HG03045 (cell line): ENCODE measurements around the gene UBALD1.

ENCODE experiments used
- ATAC-seq: cut with Tn5 transposase; IDR thresholded peaks from one replicate; pipeline ENCODE4 v1.9.1; 2021; ENCODE audit warnings: mild to moderate bottlenecking, moderate library complexity; ENCODE audit not compliant: unreplicated experiment

Gene UBALD1

DNA sequence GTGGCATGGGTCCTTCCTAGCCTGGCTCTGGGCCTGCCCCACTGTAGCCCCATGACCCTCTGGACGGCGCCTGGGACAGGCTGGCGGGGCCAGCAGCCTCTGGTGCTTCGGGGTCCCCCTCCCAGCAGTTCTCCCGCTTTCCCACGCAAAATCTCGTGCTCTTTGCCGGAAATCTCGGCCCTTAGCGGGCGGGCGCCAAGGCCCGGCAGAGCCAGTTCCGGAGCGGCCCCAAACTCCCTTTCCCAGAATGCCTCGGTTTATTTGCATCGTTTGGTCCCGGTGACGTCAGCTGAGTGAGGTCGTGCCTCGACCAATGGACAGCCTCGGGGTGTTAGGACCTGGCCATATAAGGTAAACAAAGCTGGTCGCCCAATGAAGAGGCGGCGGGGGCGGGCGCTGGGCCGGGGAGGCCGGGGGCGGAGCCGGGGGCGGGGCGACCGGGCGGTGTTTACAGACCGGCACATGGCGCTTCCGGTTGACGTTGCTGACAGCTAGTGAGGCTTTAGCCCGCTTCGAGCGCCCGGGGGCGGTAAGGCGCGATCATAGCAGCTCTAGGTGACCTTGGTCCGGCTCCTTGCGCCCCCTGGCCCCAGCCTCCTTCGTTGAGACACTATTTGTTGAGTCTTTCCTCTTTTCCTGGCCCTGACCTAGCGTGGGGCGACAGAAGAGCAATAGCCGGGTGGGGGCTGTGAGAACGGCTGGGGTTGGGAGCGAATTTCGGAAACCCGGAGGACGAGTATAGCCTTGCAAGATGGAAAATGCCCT, 1.5 kb upstream of the UBALD1 start:
- ATAC-seq: peak; percentile 76

DNA sequence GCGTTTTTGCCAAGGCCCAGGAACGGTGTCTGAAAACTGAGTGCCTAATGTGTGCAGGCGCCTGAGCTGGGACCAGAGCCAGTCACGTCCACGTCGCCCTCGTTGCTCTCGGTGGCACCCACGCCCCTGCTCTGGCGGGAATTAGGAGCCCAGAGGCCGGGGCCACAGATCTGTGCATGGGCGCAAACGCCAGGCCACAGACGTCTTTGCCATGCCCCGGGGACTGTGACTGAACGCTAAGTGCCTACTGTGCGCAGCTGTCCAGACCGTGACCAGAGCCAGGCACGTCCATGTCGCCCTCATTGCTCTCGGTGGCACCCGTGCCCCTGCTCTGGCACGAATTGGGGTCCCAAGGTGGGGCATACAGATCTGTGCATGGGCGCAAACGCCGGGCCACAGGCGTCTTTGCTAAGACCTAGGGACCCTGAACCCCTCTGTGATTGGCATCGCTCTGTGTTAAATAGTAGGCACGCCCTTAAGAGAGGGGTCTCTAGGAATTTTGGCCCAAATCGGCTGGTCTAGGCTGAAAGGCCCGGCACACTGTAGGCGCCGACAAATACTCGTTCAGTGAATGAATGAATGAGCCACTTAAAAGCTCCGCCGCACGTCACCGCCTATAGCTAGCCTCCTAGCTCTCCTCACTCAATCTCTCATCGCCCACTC, 827 bp upstream of the UBALD1 start:
- ATAC-seq: no peak

DNA sequence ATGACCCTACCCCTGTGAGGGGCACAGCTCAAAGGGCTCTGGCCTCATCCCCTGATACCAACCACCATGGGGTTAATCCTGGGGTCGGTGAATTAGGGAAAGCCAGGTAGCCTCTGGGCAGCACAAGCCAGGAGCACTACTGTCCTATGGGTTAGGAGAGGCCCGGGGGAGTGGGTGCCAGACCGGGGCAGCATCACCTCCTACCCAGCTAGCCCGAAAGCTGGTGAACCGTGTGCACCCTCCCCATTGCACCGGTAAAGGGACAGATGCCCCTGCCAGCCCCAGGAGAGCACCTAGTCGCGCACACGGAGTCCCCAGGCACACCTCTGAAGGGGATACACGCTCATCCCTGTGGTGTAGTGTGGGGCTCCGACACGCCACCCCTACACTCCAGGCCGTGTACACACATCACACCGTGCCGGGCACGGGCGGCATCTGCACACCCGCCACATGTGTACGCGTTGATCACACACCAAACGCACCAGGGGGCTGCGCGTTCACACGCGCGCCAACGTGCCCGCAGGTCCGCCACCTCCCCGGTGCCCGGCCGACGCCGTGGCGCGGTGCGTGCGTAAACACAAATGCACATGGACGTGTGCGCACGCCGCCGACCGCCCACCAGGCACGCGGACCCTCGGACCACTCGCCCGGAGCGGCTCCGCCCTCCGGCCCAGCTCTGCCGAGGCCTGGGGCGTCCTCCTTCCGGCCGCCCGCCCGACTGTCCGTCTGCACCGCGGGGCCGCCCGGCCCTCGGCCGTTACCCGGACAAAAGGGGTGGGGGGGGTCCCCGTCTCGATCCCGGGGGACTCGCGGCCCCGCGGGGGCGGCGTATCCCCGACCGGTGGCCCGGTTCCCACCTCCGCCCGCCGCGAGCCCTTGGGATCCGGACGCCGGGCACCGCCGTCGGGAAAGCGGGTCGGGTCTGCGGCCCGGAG, 785 bp downstream of the UBALD1 start:
- ATAC-seq: peak; percentile 0

DNA sequence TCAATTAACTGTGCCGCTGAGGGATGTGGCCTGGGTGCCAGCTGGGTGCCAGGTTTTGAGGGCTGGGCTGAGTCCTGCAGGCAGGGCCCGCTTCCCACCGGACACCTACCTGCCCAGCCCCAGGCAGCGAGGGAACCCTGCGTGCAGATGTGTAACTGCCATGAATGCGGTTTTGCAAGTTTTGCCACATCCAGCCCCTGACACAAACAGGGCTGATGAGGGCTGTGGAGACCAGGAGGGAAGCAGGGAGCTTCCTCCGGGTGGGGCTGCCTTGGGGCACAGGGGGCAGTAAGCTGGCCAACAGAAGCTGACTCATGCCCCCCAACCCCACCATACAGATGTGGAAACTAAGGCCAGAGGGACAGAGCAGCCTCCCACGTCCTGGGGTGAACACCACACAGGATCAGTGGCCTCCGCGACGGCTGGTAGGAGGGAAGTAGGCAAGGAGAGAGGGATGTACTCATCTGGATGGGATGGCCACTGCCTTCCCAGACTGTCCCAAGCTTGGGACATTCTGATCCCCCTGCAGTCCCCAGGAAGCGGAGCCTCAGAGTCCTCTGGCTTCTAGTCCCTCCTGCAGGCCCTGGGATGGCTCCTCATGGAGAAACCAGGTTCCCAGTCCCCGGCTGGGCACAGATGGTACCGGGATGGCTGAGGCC, 1.6 kb downstream of the UBALD1 start:
- ATAC-seq: no peak

DNA sequence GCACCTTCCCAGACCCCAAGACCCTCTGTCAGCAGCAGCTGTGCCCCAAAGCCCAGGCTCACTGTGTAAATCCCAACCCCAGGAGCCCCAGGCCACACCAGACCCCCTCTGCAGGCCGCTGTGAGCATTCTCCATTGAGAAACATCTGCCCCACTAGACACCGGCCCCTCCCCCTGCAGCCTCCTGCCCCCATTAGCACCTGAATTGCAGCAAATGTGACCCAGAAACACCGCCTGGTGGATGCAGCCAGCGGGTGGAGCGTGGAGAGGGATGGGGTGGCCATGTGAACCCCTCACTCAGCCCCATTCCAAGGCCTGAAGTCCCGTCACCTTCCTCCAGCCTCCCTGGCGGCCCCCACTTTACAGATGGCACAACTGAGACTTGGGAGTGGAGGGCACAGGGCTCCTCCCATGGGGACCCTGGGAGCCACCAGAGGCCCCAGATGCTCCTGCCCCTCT, 2.2 kb downstream of the UBALD1 start:
- ATAC-seq: no peak

DNA sequence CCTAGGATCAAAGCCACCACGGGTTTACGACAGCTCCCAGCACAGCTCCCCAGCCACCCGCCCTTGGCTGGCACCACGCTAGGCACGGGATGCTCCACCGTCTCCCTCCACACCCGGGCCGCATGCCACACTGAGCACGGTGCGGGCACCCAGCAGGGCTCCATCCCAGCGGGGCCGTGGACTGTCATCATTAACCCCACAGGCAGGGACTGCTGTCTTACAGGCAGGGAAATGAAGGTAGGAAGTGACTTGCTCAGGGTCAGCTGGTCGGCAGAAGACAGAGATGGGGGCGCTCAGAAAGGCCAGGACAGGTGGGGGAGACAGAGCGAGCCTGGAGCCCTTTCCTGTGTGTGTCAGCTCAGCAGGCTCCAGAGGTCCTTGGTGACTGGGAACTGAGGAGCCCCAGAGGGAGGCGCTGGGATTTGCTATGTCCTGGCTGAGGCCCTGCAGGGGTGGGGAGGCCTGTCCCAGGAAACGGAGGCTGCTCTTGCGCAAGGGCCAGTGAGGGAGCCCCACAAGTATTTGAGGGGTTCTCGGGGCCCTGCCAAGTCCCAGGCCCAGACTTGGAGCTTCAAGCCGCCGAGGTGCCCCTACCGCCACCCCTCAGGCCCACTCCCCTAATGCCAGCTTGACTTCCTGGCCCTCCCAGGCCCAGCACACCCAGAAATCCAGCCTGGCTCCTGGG, 3.2 kb downstream of the UBALD1 start:
- no peak for ATAC-seq

DNA sequence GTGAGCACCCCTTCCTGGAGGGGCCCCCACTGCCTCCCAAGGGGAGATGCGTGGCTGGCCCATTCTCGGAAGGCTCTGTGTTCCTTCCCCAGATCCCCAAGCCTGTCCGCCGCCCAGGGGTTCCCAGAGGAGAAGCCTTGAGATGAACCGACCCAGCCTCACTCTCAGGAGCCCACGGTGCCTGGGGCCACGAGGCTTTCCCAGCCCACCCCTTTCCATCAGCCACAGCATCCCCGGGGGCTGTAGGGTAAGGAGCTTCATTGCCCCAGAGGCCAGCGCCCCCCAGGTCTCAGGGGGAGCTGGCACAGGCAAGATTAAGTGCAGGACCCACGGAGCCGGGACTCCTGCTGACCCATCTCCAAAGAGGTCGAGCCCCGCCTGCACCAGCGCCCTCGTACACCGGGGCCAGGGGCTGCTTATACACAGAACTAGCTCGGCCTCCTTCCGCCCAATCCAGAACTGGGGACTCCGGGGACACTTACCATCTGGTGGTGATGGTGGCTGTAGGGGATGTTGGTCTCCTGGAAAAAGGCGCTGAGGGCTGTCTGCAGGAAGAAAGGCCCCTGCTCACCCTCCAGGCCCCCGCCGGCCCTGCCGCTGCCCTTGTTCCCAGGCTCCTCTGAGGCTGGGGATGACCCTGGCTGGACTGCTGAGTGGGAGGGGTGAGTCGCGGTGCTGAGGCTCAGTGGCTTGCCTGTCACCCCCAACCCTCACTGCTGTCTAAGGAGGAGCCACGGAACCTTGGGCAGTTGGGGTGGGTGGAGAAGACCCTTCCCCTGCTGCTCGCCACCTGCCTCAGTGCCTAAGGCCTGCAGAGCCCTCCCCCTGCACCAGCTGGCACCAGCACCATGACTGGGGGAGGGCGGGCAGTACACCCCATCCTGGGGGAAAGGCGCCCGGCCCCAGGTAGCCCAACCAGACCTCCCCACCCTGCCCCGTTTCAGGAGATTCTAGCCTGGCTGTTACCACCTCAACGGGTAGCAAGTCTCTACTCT, 4.4 kb downstream of the UBALD1 start:
- no peak for ATAC-seq

DNA sequence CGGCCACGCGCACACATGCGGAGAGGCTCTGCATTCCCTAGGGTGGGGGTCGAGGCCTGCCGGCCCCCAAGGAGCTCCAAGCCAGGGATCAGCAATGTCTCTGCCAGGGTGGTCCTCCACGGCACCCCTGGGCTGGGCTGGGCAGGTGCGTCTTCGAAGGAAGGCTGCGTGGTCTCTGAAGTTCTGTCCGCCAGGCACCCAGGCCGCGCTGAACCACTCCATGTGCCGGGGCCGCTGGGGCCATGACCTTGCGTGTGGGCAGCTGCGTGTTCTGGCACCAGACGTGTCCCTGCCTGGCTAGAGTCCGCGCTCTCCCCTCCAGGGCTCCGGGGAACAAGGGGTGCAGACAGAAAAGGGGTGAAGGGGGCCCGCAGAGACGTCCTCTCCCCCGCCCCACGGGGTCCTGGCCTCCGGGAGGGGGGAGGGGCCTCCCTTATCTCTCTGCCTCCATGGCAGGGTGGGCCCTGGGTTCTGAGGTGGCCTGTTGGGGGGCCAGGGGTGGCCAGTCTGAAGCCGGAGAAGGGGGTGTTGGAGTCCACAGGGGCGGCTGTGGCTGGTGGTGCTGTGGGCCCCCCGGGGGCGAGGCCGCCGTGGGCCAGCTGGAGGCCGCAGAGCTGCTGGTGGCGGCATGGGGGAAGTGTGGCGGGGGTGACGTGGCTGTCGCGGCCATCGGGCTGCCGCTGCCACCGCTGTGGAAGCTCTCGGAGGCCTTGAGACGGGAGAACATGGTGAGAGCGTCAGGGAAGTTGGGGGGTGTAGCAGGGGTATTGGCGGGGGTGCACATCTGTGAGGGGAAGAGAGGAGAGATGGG, 5.3 kb downstream of the UBALD1 start:
- no peak for ATAC-seq

DNA sequence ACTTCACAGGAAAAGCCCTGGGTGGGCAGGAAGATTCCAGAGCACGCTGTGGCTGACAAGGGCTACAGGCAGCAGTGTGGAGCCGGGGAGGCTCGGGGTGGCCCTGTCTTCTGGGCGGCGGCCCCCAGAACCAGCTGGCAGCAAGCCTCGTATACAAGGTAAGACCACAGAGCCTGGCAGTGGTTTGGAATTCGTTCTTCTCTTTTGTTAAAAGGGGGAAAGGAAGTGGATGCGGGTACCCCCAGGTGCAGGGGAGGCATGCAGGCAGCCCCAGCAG, 6.0 kb downstream of the UBALD1 start:
- ATAC-seq: no peak

DNA sequence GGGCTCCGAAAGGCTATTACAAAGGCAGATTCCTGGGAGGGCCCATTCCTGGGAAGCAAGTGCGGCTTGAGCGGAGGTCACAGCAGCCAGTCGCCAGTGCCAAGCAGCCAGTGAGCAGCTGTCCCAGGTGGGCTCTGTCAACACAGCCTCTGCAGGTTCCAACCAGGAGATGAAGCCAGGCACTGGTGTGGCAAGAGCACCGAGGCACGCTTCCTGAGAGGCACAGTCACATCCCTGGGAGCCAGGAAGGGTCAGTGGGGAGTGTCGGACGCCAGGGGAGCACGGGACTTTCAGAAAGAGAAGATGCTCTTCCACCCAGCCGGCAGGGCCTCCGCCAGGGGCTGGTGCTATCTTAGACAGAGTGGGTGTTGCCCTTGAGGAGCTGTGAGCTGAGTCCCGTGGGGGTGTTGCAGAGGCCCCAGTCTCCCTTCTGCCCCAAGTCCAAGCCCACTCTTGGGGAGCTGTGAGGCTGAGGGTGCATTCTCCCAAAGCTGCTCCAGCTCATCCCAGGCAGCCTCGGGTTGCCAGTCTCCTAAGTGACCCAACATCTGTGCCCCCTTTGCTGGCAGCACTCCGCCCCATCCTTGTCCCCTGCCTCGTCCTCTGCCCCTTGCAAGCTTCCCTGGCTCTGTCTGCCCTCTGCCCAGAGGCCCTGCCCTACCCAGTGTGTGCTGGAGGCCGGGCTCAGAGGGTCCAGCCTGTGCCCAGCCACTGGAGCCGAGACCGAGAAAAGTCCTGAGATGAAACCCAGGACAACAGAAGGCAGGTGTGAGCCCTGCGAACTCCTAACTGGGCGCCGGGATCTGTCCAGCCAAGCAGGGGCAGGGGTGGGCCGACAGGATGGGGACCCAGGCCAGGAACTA, 6.6 kb downstream of the UBALD1 start:
- ATAC-seq: no peak

DNA sequence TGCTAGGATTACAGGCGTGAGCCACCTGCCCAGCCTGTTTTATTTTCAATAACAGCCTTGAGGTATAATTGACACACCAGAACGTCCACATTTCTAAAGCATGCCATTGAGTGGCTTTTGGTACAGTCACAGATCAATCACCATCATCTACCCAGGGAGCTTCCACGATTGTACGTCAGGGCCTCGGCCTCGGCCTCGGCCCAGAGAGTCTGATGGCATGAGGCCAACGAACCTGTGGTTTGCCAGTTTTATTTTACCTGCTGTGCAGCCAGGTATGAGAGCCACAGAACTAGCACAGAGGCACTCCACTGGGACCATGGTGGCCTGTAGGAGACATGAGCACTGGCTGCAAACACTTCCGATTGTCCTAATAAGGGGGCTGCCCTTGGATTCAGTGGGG, 8.3 kb downstream of the UBALD1 start:
- ATAC-seq: no peak

DNA sequence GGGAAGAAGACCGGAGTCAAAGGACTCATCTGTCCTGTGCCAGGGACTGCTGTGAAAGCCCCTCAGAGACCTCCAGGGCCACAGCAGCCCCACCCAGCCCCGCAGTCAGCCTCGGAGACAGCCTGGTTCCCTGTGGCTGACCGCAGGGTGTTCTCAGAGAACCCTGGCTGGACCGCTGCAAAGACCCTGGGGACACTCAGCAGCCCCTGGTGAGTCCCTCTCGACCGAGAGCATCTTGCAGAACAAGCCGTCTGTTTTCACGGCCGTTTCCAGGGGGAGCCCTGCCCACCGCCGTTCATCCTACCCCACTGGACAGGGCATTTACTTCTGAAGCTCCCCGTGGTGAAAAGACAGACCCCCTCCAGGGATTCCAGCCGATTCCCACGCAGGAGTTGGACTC, 10.3 kb downstream of the UBALD1 start:
- ATAC-seq: no peak

DNA sequence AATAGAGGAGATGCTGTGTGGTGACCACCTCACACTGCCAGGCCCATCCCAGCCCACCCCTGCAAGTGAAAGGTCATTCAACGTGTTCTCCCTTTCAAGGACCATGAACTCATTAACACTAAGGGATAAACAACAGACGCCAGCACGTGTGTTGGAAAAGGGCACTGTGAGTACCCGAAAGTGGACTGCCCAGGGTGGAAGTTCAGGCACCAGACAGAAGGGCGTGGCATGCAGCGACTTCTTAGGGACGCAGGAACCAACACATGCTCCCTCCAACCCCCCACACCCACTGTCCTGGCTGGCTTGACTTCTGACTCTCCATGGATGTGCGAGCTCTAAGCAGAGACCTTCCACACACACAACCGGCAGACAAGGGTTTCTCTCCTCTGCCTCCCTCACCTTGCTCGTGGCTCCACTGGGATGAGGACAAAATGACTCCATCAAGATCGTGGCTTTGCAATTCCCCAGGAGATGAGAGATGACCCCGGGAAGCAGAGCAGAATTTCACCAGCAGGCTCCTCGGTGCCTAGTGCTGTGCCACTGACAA, 11.0 kb downstream of the UBALD1 start:
- no peak for ATAC-seq

DNA sequence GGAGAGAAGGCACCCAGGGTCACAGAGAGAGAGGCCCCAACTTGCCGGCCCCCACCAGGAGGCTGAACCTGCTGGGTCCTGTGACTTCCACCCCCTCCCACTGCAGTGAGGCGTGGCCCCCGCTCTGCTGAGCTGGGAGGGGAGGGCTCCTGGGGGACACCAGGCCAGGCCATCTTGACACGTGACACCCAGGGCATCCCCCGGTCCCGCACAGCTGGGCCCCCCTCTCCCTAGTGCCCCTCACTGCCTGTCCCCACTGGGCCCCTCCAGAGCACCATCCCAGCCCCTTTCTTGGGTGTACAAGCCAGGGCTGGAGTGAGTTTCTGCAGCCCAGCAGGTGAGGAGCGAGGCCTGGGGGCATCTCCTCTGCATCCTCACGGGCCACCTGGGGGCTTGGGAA, 12.4 kb downstream of the UBALD1 start:
- no peak for ATAC-seq

DNA sequence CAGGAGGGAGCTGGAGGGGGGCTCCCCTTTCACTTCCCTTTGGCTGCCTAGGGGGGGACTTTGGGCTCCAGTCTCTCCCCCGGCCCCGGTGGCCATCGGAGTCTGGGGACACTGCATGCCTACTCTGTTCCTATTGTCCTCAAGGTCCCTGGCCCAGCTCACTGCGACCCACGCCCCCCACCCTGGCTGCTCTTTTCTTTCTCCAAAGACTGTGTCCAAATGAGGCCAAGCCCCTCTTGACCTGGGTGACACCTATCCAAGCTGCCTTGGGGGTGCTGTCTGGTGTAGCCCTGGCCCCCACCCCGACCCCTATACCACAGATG, 12.9 kb downstream of the UBALD1 start:
- ATAC-seq: no peak

DNA sequence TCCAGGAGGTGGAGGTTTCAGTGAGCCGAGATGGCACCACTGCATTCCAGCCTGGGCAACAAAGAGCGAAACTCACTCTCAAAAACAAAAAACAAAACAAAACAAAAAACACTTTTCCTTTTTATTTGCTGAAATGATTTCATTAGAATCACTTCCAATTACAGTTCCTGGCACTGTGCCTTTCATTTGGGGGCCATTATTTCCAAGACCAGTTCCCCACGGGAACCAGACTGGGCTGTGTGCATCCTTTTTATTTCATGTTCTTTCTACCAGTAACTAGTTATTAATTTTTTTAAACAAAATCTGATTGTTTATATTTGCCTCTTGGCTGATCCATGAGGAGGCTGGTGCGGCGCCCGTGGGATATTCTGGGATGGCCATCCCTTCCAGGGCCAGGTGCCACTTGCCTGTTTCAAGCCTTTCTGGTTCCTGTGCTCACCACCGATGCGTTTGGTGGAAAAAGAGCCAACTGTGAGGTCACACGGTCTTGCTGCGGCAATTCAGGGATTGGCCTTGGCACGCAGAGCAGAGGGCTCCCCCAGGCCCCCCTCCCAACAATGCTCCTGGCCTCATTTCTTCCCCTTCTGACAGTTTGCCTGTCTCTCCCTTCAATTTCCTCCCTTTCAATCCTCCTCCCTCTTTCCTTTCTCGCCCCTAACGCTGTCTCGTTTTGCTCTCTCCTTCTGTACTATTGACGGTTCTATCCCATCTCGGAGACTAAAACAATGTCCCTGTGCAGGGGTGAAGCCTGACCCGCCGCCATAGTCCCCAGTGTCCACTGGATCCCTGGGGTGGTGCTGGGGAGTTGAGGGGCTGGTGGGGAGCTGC, 13.4 kb downstream of the UBALD1 start:
- ATAC-seq: no peak

DNA sequence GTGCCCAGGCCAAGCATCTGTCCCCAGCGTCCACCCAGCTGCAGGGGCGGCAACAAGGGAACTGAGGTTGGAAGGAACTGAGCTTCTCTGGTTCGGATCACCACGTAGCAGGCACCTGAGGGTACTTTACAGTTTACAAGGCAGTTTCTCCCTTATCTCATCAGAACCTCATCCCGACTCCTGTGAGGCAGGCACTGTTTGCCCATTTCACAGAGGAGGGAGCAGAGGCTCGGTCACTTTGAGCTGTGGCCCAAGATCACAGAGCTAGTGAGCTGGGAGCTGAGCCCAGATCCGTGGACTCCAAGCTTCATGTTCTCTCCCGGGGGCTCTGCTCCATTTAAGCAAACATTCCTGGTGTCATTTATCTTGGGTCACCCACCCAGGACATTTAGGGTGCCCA, 15.1 kb downstream of the UBALD1 start:
- ATAC-seq: no peak
